HG02885 (cell line): ENCODE results near the gene DNPH1.

Experiments
- ATAC-seq: cut with Tn5 transposase; IDR thresholded peaks from one replicate; pipeline ENCODE4 v1.9.1; 2021; ENCODE audit warnings: mild to moderate bottlenecking; ENCODE audit not compliant: unreplicated experiment, poor library complexity

The DNPH1 gene

DNA sequence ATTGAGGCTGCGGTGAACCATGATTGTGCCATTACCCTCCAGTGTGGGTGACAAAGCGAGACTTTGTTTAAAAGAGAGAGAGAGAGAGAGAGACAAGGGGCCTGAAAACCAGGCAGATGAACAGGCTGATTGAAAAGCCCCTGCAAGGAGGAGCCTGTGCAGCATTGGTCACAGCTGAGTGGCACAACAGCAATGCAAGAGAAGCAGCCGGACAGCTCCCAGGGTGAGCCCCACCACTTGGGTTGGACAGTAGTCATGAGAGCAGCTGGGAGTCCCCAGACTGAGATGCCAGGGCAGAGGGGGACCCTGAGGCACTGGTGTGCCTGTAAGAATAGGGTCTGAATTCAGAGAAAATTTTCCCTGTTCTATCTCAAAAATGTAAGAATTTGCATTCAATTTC is 10.2 kb downstream of the DNPH1 start:
- no peak for ATAC-seq

DNA sequence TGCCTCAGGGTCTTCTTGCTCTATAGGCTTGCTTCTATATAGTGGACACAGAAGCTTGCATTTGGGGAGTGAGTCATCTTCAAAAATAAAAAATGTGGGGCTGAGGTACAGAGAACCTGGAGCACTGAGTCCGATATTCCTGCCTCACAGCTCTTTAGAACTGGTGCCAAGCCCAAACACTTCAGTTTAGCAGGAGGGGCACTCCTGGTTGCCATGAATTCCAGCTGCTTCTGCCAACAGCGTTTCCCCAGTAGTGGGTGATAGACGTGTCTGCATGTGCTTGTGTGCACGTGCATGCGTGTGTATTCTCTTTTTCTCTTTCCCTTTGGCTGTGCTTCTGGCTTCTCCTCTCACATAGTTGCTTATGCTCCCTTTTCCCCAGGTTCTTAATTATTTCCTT is 11.9 kb downstream of the DNPH1 start:
- no peak for ATAC-seq

DNA sequence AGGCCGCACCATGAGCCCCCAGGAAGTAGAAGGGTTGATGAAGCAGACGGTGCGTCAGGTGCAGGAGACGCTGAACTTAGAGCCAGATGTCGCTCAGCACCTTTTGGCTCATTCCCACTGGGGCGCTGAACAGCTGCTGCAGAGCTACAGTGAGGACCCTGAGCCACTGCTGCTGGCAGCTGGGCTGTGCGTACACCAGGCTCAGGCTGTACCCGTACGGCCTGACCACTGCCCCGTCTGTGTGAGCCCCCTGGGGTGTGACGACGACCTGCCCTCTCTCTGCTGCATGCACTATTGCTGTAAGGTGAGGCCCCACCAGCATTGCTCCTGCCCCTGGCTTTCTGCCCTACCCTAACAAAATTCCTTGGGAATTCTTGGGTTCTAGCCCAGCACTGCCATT is 13.1 kb downstream of the DNPH1 start:
- ATAC-seq, result no peak

DNA sequence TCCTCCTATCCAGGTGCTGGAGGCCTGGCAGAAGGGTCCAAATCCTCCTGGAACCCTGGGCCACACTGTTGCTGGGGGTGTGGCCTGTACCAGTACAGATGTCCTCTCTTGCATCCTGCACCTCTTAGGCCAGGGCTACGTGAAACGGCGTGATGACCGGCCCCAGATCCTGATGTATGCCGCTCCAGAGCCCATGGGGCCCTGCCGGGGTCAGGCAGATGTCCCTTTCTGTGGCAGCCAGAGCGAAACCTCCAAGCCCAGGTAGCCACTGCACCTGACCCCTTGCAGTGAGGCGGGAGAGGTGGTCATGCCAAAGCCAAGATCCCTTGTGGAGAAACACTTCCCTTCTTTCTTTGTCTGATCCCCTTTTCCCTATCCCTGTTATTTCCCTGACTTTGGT is 14.2 kb downstream of the DNPH1 start:
- ATAC-seq, result no peak

DNA sequence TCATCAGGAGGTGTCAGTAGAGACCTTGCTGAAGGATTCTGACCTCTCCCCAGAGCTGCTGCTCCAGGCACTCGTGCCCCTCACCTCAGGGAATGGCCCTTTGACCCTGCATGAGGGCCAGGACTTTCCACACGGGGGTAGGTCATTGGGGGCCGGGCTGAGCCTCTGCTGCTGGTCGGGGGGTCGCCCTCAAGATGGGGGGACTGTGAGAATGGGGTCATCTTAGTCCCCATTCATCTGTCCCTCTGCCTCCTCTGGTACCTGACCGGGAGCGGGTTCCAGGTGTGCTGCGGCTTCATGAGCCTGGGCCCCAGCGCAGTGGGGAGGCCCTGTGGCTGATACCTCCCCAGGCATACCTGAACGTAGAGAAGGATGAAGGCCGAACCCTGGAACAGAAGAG is 15.8 kb downstream of the DNPH1 start:
- ATAC-seq, result no peak

DNA sequence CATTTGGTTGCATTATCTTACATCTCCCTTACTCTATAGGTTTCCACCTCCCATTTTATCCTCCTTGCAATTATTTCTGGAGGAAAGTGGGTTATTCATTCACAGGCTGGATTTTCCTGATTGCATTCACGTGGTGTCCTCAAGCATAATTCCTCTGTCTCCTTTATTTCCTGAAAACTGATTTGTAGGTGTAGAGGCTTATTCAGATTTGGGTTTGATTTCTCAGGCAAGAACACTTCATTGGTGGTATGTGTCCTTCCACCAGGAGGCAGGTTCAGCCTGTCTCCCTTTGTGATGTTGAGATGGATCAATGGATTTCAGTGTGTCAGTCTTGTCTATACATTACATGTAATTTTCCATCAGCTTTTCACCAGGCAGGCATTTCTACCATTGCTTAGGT is 17.3 kb downstream of the DNPH1 start:
- no peak for ATAC-seq

DNA sequence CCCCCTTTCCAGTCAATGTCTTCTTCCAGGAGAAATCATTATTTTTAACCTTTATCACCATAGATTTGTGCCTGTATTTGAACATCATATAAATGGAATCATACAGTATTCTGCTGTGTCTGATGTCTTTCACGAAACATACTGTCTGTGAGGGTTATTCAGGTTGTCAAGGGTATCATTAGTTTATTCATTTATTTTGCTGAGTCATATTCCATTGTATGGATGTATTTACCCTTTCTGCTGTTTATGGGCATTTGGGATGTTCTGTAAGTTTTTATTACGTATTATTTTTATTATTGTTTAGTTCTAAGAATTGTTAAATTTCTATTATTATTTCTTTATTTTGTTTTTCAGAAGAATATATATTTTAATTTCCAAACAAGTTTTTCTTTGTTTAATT is 22.0 kb downstream of the DNPH1 start:
- ATAC-seq, result no peak

DNA sequence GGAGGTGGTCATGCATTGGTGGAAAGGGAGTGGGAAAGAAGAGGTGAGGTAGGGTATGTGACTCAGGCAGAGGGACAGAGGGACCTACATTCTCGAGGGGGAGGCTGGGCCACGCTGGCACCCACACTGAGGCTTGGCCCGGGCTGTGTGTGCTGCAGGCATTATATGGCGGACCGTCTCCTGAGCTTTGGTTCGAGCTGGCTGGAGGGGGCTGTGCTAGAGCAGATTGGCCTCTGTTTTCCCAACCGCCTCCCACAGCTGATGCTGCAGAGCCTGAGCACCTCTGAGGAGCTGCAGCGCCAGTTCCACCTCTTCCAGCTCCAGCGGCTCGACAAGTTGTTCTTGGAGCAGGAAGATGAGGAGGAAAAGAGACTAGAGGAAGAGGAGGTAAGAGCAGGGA is 23.4 kb downstream of the DNPH1 start:
- ATAC-seq, result no peak

DNA sequence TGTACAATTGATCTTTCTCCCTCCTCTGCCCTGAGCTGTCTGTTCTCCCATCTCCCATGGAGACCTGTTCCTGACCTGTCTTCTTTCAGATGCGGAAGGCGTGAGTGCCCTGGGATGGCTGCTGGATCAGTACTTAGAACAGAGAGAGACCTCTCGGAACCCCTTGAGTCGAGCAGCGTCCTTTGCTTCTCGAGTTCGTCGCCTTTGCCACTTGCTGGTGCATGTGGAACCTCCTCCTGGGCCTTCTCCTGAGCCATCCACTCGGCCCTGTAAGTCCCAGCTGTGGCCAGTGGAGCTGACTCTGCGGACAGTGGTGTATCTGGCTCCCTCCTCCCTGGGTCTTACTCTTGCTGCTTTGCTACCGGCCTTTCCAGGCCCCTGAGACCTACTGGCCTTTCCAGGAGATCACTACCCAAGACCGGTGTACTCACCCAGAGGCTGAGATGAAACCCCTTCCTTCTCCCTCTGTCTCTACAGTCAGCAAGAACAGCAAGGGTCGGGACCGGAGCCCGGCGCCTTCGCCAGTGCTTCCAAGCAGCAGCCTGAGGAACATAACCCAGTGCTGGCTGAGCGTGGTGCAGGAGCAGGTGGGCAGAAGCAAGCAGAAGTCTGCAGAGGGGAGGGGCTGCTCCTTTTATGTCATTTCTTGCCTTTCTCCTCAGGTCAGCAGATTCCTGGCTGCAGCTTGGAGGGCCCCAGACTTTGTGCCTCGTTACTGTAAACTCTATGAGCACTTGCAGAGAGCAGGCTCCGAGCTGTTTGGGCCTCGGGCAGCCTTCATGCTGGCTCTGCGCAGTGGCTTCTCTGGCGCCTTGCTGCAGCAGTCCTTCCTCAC is 24.8 kb downstream of the DNPH1 start:
- no peak for ATAC-seq

DNA sequence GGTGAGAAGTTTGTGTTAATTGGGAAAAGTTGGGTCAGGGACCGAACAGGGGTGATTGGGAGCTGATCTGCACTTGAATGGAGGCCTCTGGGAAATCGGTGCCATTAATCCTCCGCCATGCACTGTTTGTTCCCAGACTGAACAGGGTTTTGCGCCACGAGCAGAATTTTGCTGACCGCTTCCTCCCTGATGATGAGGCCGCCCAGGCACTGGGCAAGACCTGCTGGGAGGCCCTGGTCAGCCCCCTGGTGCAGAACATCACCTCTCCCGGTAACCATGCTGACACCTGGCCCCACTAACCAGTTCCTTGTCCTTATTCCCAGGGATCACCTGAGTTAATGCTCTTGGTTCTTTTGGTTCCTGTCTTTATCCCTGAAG is 25.6 kb downstream of the DNPH1 start:
- ATAC-seq, result no peak

DNA sequence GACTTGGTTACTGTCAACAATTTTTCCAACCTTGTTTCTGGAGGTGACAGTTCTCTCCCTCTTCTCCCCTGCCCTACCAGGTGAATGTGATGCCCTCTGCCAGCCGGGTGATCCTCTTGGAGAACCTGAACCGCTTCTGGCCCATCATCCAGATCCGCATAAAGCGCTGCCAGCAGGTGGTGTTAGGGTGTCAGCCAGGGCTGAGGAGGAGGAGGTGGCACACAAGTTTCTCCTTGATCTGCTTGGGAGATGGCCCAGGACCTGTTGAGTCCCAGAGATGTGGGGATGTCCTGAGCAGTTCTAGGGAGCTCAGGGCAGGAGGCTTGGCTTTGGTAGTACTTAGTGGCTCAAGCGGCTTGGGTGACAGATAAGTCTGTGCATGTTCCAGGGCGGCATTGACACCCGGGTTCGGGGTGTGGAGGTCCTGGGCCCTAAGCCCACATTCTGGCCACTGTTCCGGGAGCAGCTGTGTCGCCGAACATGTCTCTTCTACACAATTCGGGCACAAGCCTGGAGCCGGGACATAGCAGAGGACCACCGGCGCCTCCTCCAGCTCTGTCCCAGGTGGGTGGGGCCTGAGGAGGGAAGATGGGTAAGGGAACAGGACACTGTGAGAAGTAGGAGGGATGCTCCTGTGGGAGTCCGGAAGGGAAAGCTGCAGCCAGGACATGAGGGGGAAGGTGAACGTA is 26.1 kb downstream of the DNPH1 start:
- ATAC-seq, result no peak

DNA sequence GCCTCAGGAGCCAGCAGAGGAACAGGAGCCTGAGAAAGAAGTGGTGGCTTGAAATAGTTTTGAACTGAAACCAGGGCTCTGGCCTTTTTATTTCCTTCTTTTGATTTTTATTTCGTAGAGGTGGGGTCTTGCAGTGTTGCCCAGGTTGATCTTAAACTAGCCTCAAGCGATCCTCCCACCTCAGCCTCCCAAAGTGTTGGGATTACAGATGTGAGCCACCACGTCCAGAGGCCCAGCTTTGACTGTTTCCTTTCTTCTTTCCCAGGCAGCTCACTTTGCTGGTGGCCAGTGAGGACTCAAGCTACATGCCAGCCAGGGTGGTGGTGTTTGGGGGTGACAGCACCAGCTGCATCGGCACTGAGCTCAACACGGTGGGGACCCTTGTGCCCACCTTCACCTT is 26.8 kb downstream of the DNPH1 start:
- ATAC-seq, result no peak

DNA sequence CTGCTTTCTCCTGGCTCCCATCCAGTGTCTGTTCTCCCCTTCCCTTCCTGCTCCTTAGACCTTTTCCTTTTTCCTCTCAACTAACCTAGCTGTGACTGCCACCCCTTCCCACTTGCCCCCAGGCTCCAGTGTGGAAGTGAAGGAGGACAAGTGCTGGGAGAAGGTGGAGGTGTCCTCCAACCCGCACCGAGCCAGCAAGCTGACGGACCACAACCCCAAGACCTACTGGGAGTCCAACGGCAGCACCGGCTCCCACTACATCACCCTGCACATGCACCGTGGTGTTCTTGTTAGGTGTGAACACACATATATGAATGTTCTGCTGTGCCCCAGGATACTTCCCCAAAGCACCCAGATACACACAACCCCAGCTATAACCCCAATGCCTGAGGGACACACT is 28.7 kb downstream of the DNPH1 start:
- ATAC-seq, result no peak

DNA sequence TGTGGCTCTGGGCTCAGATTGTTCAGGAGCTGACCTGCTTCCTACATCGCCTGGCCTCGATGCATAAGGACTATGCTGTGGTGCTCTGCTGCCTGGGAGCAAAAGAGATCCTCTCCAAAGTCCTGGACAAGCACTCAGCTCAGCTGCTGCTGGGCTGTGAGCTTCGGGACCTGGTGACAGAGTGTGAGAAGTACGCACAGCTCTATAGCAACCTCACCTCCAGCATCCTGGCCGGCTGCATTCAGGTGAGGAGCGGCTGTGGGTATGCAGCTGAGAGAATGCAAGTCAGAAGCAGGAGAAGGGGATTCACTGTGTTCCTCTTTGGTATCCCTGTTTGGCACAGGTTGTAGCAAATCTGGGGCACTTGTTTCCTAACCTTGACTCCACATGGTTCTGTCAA is 29.4 kb downstream of the DNPH1 start:
- no peak for ATAC-seq

DNA sequence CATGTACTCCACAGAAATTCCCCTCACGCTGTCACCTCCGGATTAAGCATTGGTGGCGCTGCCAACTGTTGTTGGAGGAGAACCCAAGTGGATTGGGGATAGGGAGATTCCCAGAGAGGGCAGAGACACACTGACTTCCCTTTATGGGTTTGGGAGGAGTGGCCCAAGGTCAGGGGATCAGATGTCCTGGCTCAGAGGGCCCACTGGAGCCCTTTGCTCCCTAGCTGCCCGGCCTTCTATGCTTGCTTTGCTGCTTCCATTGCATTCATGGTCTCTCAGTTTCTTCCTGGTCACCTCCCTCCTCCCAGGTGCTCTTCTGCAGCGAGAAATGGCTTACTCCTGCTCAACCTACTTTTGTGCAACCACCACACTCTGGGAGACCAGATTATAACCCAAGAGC is 32.9 kb downstream of the DNPH1 start:
- ATAC-seq, result no peak

DNA sequence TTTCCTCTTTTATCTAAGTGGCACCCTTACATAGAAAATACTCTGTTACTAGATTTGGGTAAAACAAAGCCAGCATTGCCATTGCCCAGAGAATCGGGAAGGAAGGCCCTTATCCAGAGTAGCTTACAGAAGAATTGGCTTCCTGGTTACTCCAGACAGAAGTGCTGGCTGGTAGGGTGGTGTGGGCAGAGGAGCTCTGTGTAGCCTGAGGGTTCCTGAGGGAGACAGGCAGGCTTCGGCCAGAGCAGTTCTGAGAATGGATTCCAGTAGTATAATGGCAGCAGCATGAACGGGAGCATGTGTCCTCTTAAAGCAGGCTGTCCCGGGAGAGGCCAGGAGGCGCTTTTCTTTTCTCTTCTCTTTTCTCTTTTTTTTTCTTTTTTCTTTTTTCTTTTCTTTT is 35.4 kb downstream of the DNPH1 start:
- ATAC-seq, result no peak

DNA sequence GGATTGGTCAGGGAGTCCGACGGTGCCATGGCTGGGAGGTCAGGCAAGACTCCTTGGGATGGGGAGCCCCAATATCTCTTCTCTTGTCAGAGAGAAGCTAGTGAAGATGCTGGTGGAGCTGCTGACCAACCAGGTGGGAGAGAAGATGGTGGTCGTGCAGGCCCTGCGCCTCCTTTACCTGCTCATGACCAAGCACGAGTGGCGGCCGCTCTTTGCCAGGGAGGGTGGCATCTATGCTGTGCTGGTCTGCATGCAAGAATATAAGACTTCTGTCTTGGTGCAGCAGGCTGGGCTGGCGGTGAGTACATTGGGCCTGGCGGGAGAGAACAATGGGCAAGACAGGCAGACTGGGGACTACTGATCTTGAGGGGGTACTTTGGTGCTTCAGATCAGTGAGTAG is 36.4 kb downstream of the DNPH1 start:
- ATAC-seq, result no peak

DNA sequence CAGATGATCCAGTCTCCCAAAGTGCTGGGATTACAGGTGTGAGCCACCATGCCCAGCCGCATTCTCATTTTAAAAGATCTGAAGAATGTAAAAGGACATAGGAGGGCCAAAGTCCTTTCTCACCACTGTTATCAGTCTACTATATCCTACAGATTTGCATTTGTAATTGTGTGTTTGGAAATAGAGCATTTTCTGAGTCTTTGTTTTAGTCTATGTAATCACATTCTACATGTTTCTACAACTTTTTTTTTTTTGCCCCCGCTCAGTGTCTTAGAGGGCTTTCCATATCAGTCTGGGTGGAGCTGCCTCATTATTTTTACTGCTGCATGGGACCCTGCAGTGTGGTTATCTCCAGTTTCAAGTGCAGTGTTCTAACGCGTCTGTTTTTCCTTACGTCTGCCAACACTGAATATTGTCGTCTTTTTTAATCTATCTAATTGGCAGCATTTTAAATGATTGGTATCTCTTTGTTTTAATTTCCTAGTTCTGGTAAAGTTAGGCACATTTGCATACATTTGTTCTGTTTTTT is 39.4 kb downstream of the DNPH1 start:
- ATAC-seq, result no peak

DNA sequence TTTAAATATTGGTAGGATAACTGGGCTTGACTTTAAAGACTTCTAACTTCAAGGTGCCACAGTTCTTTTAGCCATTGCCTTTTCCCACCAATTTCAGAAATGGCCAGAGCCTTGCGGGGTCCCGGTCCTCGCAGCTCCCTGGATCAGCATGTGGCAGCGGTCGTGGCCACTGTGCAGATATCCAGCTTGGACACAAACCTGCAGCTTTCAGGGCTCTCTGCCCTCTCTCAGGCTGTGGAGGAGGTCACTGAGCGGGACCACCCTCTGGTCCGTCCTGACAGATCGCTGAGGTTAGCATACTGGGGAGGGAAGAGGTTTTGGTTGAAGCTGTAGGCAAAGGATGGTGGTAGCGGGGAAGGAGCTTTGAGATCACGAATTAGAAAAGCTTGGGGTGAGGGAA is 40.9 kb downstream of the DNPH1 start:
- ATAC-seq, result no peak

DNA sequence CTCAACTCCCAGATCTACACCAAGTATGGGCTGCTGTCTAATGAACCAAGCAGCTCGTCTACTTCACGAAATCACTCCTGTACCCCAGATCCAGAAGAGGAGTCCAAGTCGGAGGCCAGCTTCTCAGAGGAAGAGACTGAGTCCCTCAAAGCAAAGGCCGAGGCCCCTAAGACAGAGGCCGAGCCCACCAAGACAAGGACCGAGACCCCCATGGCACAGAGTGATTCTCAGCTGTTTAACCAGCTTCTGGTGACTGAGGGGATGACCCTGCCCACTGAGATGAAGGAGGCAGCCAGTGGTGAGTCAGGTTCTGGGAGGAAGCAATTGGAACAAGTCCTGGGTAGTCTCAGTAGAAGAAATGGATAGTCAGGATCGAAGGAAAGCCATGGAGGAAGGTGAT is 41.5 kb downstream of the DNPH1 start:
- ATAC-seq, result no peak

DNA sequence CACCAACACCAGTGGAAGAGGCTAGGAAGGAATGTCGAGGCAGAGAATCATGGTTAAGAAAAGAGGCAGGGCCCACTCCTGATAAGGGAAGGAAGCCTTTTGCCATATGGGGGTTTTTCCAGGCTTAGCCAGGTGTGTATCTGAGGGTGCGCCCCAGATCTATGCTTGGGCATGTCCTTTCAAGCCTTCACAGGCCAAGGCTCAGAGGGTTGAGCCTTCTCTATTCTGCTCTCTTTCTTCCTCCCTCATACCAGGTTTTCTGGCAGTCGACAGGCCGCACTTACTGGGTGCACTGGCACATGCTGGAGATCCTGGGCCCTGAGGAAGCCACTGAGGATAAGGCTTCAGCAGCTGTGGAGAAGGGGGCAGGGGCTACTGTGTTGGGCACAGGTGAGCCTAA is 42.6 kb downstream of the DNPH1 start:
- ATAC-seq, result no peak

DNA sequence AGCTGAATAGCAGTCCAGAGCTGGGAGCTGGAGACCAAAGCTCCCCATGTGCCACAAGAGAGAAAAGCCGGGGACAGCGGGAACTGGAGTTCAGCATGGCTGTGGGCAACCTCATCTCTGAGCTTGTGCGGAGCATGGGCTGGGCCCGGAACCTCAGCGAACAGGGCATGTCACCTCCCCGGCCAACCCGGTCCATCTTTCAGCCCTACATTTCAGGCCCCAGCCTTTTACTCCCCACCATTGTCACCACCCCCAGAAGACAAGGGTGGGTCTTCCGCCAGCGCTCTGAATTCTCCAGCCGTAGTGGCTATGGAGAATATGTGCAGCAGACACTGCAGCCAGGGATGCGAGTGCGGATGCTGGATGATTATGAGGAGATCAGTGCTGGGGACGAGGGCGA is 43.3 kb downstream of the DNPH1 start:
- ATAC-seq, result no peak
